A549 (cell line): ENCODE data around the gene CA9. TPM values are rescaled to one million over a fixed set of nuclear protein-coding genes. Genes with fewer than 3 reads are reported as not detected.

Experiments used
- ATAC-seq, 2 experiments: fragments of 200-7000 bp in 1 of 2; fragments of >200 bp in 1 of 2; cut with Nextera tagmentation in 1 of 2; cut with Tn5 transposase in 1 of 2; 3 replicates each; pipeline versions ENCODE4 v1.8.0 to v1.9.1; 2018 to 2020; ENCODE audit warnings: mild to moderate bottlenecking in 1 of 2, moderate library complexity in 1 of 2
- CTCF ChIA-PET: fragments of 300-600 bp; sonication (Branson Sonifier 250); formaldehyde crosslinking; extraction: SDS; loops from one replicate; lab custom pipeline; 2021; ENCODE audit warnings: antibody characterized with exemption, inconsistent platforms; lab: Yijun Ruan, JAX
- POLR2A ChIA-PET: fragments of 350-600 bp; formaldehyde crosslinking; extraction: SDS; loops from one replicate; lab custom pipeline; 2021; ENCODE audit warnings: antibody characterized with exemption, inconsistent platforms; lab: Yijun Ruan, JAX
- DNase-seq, 2 experiments: peaks; one replicate each; pipeline versions ENCODE4 v3.0.0 to v3.0.0-alpha.2; 2011 to 2016; ENCODE audit warnings: low read depth in 1 of 2, low spot score in 1 of 2
- FAIRE-seq: peaks from 2 replicates; lab custom pipeline; 2011; peaks lifted over from hg19 to GRCh38; lab: Jason Lieb, UNC
- H3K27ac ChIP-seq, 2 experiments: fragments of >200 bp; sonication (Bioruptor Twin); formaldehyde crosslinking; 3 replicates each; pipeline ENCODE4 v1.5.1; 2016 to 2017
- H3K4me1 ChIP-seq: fragments of >200 bp; sonication (Bioruptor Twin); formaldehyde crosslinking; 3 replicates; pipeline ENCODE4 v1.6.1; 2016
- H3K4me2 ChIP-seq: fragments of >200 bp; sonication (Bioruptor Twin); formaldehyde crosslinking; 3 replicates; pipeline ENCODE4 v1.6.1; 2016
- H3K4me3 ChIP-seq: fragments of >200 bp; sonication (Bioruptor Twin); formaldehyde crosslinking; 3 replicates; pipeline ENCODE4 v1.5.1; 2016
- H3K9me3 ChIP-seq: fragments of >200 bp; sonication (Bioruptor Twin); formaldehyde crosslinking; 3 replicates; pipeline ENCODE4 v1.6.1; 2016
- BHLHE40 ChIP-seq: IDR thresholded peaks from 2 replicates; pipeline ENCODE4 v1.6.1; 2012; ENCODE audit warnings: low read depth, low read length, inconsistent platforms
- CBX2 ChIP-seq: fragments of 200-600 bp; sonication (generic); IDR thresholded peaks from 2 replicates; pipeline ENCODE4 v1.6.1; 2016; ENCODE audit warnings: low read depth, mild to moderate bottlenecking, borderline replicate concordance
- CEBPB ChIP-seq, 2 experiments: fragments of >200 bp in 1 of 2; sonication (Bioruptor Twin) in 1 of 2; formaldehyde crosslinking in 1 of 2; IDR thresholded peaks; 2 replicates each; pipeline ENCODE4 v1.6.1; 2012 to 2016
- CHD2 ChIP-seq: fragments of 150-350 bp; IDR thresholded peaks from 2 replicates; pipeline ENCODE4 v1.6.1; 2014; ENCODE audit warnings: low read length; ENCODE audit not compliant: partially characterized antibody
- EHF ChIP-seq: fragments of 250-450 bp; sonication (Bioruptor Pico); IDR thresholded peaks from 2 replicates; pipeline ENCODE4 v1.5.0; 2020; ENCODE audit warnings: mild to moderate bottlenecking
- FOSL2 ChIP-seq, 2 experiments: fragments of 450-650 bp in 1 of 2; fragments of >200 bp in 1 of 2; sonication (Bioruptor Twin) in 1 of 2; formaldehyde crosslinking; IDR thresholded peaks; 2 replicates each; pipeline versions ENCODE4 v1.5.0 to v1.6.1; 2016 to 2020; ENCODE audit warnings: mild to moderate bottlenecking in 1 of 2, moderate library complexity in 1 of 2
- FOXS1 ChIP-seq: fragments of 250-450 bp; sonication (Bioruptor Pico); IDR thresholded peaks from 2 replicates; pipeline ENCODE4 v1.5.0; 2020; ENCODE audit warnings: mild to moderate bottlenecking, moderate library complexity
- GATA3 ChIP-seq: IDR thresholded peaks from 2 replicates; pipeline ENCODE4 v1.6.1; 2012; ENCODE audit warnings: borderline replicate concordance
- HEYL ChIP-seq: fragments of 250-450 bp; sonication (Bioruptor Pico); IDR thresholded peaks from 2 replicates; pipeline ENCODE4 v1.8.0; 2021; ENCODE audit warnings: mild to moderate bottlenecking, moderate library complexity
- JUN ChIP-seq, 2 experiments: fragments of >200 bp; sonication (Bioruptor Twin); formaldehyde crosslinking; IDR thresholded peaks; 2 replicates in 1 of 2; 3 replicates in 1 of 2; pipeline ENCODE4 v1.6.1; 2016 to 2017
- KDM1A ChIP-seq: fragments of 200-600 bp; sonication (generic); IDR thresholded peaks from 2 replicates; pipeline ENCODE4 v1.6.1; 2016; ENCODE audit warnings: low read depth, mild to moderate bottlenecking
- NFE2L2 ChIP-seq: fragments of 150-350 bp; conservative IDR thresholded peaks from 2 replicates; pipeline ENCODE4 v1.6.1; 2014; ENCODE audit warnings: low read length
- NPAS2 ChIP-seq: fragments of 250-450 bp; sonication (Bioruptor Pico); IDR thresholded peaks from 2 replicates; pipeline ENCODE4 v1.8.0; 2022; ENCODE audit warnings: mild to moderate bottlenecking, moderate library complexity, borderline replicate concordance
- PHF8 ChIP-seq: fragments of 200-600 bp; sonication (generic); IDR thresholded peaks from 2 replicates; pipeline ENCODE4 v1.6.1; 2016; ENCODE audit warnings: low read depth, mild to moderate bottlenecking, antibody characterized with exemption, moderate library complexity, borderline replicate concordance
- POLR2A ChIP-seq: IDR thresholded peaks from 2 replicates; pipeline ENCODE4 v1.6.1; 2012; ENCODE audit warnings: mild to moderate bottlenecking, low read length
- RAD21 ChIP-seq, 2 experiments: fragments of >200 bp in 1 of 2; sonication (Bioruptor Twin) in 1 of 2; formaldehyde crosslinking in 1 of 2; IDR thresholded peaks in 1 of 2; conservative IDR thresholded peaks in 1 of 2; 2 replicates in 1 of 2; 3 replicates in 1 of 2; pipeline ENCODE4 v1.6.1; 2012 to 2018; ENCODE audit warnings: inconsistent platforms in 1 of 2
- RNF2 ChIP-seq: fragments of 200-600 bp; sonication (generic); IDR thresholded peaks from 2 replicates; pipeline ENCODE4 v1.6.1; 2016; ENCODE audit warnings: low read depth, mild to moderate bottlenecking, antibody characterized with exemption, moderate library complexity, borderline replicate concordance
- SMC3 ChIP-seq: fragments of >200 bp; sonication (Bioruptor Twin); formaldehyde crosslinking; IDR thresholded peaks from 3 replicates; pipeline ENCODE4 v1.6.1; 2018; ENCODE audit warnings: inconsistent platforms
- SREBF2 ChIP-seq: fragments of 450-650 bp; IDR thresholded peaks from 2 replicates; pipeline ENCODE4 v1.6.1; 2014; ENCODE audit warnings: mild to moderate bottlenecking, moderate library complexity
- ZC3H11A ChIP-seq: fragments of 450-650 bp; IDR thresholded peaks from 2 replicates; pipeline ENCODE4 v1.6.1; 2014; ENCODE audit warnings: antibody characterized with exemption, mild to moderate bottlenecking
- whole genome bisulfite sequencing: methylation state at CpG from one replicate; pipeline ENCODE4 v1.1.6; 2017; ENCODE audit errors: missing lambda C conversion rate; 5-methylcytosine and 5-hydroxymethylcytosine counted together
- polyA plus RNA-seq, 4 experiments: library from polyadenylated mRNA; depleted of rRNA in 3 of 4; stranded (reverse); fragments of >200 nt; fragmentation: RNase III in 1 of 4; extraction: RNeasy Plus Mini Kit Qiagen cat#74134 plus additional on column Dnase treatment in 1 of 4; gene quantifications; 2 replicates in 3 of 4; 3 replicates in 1 of 4; pipeline ENCODE4 v1.2.3, GENCODE V29; 2011 to 2017
- TF ChIP-seq, protein P1 (sequence below): IDR thresholded peaks from 2 replicates; pipeline ENCODE4 v1.6.1; 2012; ENCODE audit warnings: low read depth, borderline replicate concordance
- TF ChIP-seq, protein P2 (sequence below): fragments of >200 bp; sonication (Bioruptor Twin); formaldehyde crosslinking; IDR thresholded peaks from 3 replicates; pipeline ENCODE4 v1.6.1; 2016
- TF ChIP-seq, protein P3 (sequence below): fragments of >200 bp; sonication (Bioruptor Twin); formaldehyde crosslinking; IDR thresholded peaks from 3 replicates; pipeline ENCODE4 v1.5.1; 2016
- TF ChIP-seq, protein P4 (sequence below): IDR thresholded peaks from 2 replicates; pipeline ENCODE4 v1.6.1; 2012
- TF ChIP-seq, protein P5 (sequence below): fragments of >200 bp; sonication (Bioruptor Twin); formaldehyde crosslinking; IDR thresholded peaks from 2 replicates; pipeline ENCODE4 v1.6.1; 2016
- TF ChIP-seq, protein P6 (sequence below): fragments of 250-450 bp; sonication (Bioruptor Pico); IDR thresholded peaks from 2 replicates; pipeline ENCODE4 v1.5.0; 2020; ENCODE audit warnings: low read depth, mild to moderate bottlenecking, moderate library complexity

CA9 gene
- polyA plus RNA-seq, 2 of the 4 experiments (the other 2 are of a cell fraction) = 4.5 to 16.3 TPM

DNA sequence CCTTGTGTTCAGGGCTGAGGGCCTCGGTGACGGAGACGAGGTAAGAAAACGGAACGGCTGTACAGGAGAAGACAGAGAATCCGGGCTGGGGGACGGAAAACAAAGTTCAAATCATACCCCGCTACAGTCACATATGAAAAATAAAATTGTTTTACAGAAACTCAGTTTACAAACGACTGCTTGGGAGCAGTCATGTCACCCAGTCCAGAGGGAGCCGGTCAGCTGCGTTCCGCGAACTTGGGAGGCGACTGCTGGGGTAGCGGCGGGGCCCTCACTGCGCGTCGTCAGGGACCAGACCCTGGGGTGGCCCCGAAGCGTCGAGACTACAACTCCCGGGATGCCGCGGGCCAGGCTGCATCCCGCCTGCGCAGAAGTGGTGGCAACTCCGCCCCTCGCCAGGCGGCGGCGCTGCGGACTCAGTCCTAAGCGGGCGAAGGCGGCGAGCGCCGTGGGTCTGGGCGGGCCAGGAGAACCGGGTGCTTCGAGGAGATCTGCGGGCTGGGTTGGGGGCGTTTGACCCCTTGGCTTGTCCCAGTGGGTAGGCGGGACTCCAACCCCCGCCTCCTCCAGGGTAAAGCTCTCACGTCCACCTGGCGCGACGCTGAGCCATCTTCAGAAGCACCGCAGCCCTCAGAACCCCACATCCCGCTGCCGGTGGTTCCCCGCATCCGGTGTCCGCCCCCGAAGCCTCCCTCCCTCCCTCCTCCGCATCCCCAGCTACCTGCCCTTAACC is 27.0 kb upstream of the CA9 start:
- POLR2A ChIA-PET = interaction anchor here (1.2 to 1.6 kb wide), 4 partner anchors 11 to 43 kb away, joined by 3 to 4 read pairs (median 4); partner anchors contain the start of genes ARHGEF39, CCDC107 and RMRP
- ATAC-seq = peak; percentile 93 to 97
- DNase-seq = peak; percentile 90 to 95
- H3K4me2 ChIP-seq = peak overlapping the region; percentile 100
- no peaks in the 10 kb centered on the region for H3K9me3 ChIP-seq
- no peak for FAIRE-seq
- peak overlapping the region; percentile 92 to 93 for H3K27ac ChIP-seq
- CTCF ChIA-PET = interaction anchor here (0.6 to 5.9 kb wide), 54 partner anchors 8 to 552 kb away, joined by 3 to 135 read pairs (median 4); partner anchors contain the start of genes ARHGEF39, CCDC107, CREB3 and GBA2
- TF ChIP-seq JUN (IDR thresholded peaks at IDR 0.05) (peak in 1 of 2 experiments; percentile 62; a peak in 2 of 5 replicates), CBX2 (no peak), BHLHE40 (no peak), RNF2 (no peak), SMC3 (peak; percentile 75), NFE2L2 (no peak), PHF8 (peak; percentile 4; the same call in 1 of the 2 replicates), POLR2A (peak; percentile 66), RAD21 (conservative IDR thresholded peaks at IDR 0.05 in 1 of 2, IDR thresholded peaks at IDR 0.05 in 1 of 2) (peak; percentile 81 to 91), CEBPB (IDR thresholded peaks at IDR 0.05) (no peak)
- TF ChIP-seq, protein P1, sequence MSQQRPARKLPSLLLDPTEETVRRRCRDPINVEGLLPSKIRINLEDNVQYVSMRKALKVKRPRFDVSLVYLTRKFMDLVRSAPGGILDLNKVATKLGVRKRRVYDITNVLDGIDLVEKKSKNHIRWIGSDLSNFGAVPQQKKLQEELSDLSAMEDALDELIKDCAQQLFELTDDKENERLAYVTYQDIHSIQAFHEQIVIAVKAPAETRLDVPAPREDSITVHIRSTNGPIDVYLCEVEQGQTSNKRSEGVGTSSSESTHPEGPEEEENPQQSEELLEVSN = peak; percentile 87; the same call in 1 of the 2 replicates
- TF ChIP-seq, protein P2, sequence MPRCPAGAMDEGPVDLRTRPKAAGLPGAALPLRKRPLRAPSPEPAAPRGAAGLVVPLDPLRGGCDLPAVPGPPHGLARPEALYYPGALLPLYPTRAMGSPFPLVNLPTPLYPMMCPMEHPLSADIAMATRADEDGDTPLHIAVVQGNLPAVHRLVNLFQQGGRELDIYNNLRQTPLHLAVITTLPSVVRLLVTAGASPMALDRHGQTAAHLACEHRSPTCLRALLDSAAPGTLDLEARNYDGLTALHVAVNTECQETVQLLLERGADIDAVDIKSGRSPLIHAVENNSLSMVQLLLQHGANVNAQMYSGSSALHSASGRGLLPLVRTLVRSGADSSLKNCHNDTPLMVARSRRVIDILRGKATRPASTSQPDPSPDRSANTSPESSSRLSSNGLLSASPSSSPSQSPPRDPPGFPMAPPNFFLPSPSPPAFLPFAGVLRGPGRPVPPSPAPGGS = 0 out of 3 replicates have a peak, but pooled peaks have one; percentile 53
- TF ChIP-seq, protein P3, sequence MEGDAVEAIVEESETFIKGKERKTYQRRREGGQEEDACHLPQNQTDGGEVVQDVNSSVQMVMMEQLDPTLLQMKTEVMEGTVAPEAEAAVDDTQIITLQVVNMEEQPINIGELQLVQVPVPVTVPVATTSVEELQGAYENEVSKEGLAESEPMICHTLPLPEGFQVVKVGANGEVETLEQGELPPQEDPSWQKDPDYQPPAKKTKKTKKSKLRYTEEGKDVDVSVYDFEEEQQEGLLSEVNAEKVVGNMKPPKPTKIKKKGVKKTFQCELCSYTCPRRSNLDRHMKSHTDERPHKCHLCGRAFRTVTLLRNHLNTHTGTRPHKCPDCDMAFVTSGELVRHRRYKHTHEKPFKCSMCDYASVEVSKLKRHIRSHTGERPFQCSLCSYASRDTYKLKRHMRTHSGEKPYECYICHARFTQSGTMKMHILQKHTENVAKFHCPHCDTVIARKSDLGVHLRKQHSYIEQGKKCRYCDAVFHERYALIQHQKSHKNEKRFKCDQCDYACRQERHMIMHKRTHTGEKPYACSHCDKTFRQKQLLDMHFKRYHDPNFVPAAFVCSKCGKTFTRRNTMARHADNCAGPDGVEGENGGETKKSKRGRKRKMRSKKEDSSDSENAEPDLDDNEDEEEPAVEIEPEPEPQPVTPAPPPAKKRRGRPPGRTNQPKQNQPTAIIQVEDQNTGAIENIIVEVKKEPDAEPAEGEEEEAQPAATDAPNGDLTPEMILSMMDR = peak; percentile 87
- TF ChIP-seq, protein P4, sequence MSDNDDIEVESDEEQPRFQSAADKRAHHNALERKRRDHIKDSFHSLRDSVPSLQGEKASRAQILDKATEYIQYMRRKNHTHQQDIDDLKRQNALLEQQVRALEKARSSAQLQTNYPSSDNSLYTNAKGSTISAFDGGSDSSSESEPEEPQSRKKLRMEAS = peak; percentile 80
- TF ChIP-seq, all 56 proteins: peak for 9
- Histone ChIP-seq H3K4me3 (peak overlapping the region; percentile 52), H3K4me1 (peaks cover 13% of the 10 kb centered on the region)
- 2% methylated on average over 22 of the region's 58 CpGs for WGBS

DNA sequence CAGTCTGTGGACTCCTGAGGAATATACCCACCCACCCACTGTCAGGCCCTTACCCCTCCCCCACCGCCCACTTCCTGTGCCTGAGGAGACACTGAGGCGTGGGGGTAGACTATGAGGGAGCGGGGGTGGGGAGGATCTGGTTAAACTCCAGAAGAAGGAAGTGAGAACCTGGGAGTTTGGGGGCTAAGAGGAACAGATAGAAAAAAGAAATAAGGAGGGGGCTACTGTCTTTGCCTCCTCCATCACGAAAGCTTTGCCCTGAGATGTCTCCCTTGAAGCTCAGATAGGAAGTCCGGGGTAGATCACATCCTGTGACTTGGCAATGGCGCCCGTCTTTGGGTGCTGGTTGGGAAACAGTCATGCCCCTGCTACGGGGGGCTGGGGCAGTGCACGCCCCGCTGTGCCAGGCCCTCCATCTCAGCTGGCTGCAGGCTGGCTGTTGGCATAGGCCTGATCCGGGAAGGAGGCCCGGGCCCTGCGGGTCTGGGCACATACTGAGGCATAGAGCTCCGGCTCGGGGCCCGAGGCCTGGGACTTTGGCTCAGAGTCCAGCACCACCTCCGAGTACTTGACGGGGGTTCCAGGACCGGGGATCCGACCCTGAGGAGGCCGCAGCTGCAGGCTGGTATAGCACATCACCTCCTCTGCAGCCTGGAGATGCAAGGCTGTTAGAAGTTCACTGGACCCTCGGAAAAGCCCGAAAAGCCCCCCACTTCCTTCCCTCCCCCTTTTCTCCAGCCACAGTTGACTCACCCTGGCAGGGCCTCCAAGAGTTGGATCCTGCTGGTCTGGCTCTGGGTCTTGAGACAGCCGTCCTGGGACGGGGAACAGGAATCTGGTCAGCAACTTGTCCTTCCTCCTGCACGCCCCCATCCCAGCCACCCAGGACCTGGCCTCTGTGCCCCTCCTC is 24.0 kb upstream of the CA9 start:
- no peak for ATAC-seq
- Histone ChIP-seq H3K27ac (peak overlapping the region in 1 of 2 experiments; percentile 8; a peak in 1 of 6 replicates), H3K9me3 (no peaks in the 10 kb centered on the region), H3K4me3 (no peak overlapping the region), H3K4me2 (no peak overlapping the region), H3K4me1 (peaks cover 30% of the 10 kb centered on the region)
- WGBS = 89% methylated on average over 24 of the region's 26 CpGs
- POLR2A ChIA-PET = no interaction called here
- CTCF ChIA-PET = interaction anchor here (0.6 to 5.9 kb wide), 6 partner anchors 10 to 116 kb away, joined by 3 to 135 read pairs (median 8); partner anchors contain the start of genes ARHGEF39, CCDC107 and RMRP
- no peak for DNase-seq
- FAIRE-seq = no peak
- no peak for TF ChIP-seq SREBF2
- TF ChIP-seq KDM1A = no peak
- no peak for TF ChIP-seq ZC3H11A
- no peak for TF ChIP-seq RAD21 (conservative IDR thresholded peaks at IDR 0.05 in 1 of 2, IDR thresholded peaks at IDR 0.05 in 1 of 2)
- no peak for TF ChIP-seq CEBPB (IDR thresholded peaks at IDR 0.05)
- TF ChIP-seq, protein P3 = no peak
- TF ChIP-seq CHD2 = no peak
- TF ChIP-seq FOSL2 (IDR thresholded peaks at IDR 0.05) = no peak
- no peak for TF ChIP-seq FOSL2 (CRISPR knock-in tag; IDR thresholded peaks at IDR 0.05)
- no peak for TF ChIP-seq FOXS1 (CRISPR knock-in tag)
- TF ChIP-seq HEYL = no peak
- TF ChIP-seq GATA3 = no peak
- no peak for TF ChIP-seq NPAS2 (CRISPR knock-in tag)
- no peak for TF ChIP-seq EHF
- TF ChIP-seq, protein P5, sequence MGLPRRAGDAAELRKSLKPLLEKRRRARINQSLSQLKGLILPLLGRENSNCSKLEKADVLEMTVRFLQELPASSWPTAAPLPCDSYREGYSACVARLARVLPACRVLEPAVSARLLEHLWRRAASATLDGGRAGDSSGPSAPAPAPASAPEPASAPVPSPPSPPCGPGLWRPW = no peak
- TF ChIP-seq POLR2A = no peak
- TF ChIP-seq, protein P6, sequence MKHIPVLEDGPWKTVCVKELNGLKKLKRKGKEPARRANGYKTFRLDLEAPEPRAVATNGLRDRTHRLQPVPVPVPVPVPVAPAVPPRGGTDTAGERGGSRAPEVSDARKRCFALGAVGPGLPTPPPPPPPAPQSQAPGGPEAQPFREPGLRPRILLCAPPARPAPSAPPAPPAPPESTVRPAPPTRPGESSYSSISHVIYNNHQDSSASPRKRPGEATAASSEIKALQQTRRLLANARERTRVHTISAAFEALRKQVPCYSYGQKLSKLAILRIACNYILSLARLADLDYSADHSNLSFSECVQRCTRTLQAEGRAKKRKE (CRISPR knock-in tag) = no peak
- TF ChIP-seq RNF2 = no peak
